Renal pelvis (tissue), 12 donors: ENCODE results near the gene OR4Q3. TPM values are rescaled to one million over a fixed set of nuclear protein-coding genes. Genes with fewer than 3 reads are reported as not detected.
"Not testable (repeated sequence)": the region's sequence is repeated elsewhere in the genome, so short reads cannot be mapped to it uniquely, and the experiment has no call there.

Source experiments
- DNase-seq: peaks from one replicate; pipeline ENCODE4 v3.0.0-alpha.2; 2013
- long read RNA-seq, 16 experiments: transcript quantifications; one replicate each; lab custom pipeline, GENCODE V29; 2026
- polyA plus RNA-seq, 3 donors: library from polyadenylated mRNA; unstranded; fragments of 120-200 nt; gene quantifications; one replicate each; pipeline ENCODE4 v1.2.1, GENCODE V29; 2013; ENCODE audit not compliant: insufficient read length in 3 of 3

The OR4Q3 gene
- not detected for polyA plus RNA-seq
- long read RNA-seq, donor 1, partial matches to known transcripts: 0 of 1 reads
- long read RNA-seq, donor 1, other reads (novel, unspliced or antisense): 0 of 1 reads
- long read RNA-seq, donor 2: 0 reads
- long read RNA-seq, donor 3: 0 reads
- long read RNA-seq, donor 4: 0 reads
- long read RNA-seq, donor 5, partial matches to known transcripts: 0 of 1 reads
- long read RNA-seq, donor 5, other reads (novel, unspliced or antisense): 0 of 1 reads
- long read RNA-seq, donor 6: 0 reads
- long read RNA-seq, donor 7: 0 reads
- long read RNA-seq, donor 8: 0 reads
- long read RNA-seq, donor 9: 0 reads
- long read RNA-seq, donor 10: 0 reads
- long read RNA-seq, donor 11: 0 reads
- long read RNA-seq, donor 12: 0 reads
- long read RNA-seq, donor 13: 0 reads
- long read RNA-seq, donor 14: 0 reads
- long read RNA-seq, donor 15: 0 reads
- long read RNA-seq, donor 16: 0 reads

- no peak for DNase-seq
Measured at GRCh38 chr14:19743256-19743655, at the start of gene OR4Q3. OR4Q3 (plus strand) TSS chr14:19743571.

GRCh38 chr14:19729359-19729758 lies 14.0 kb upstream of the OR4Q3 start:
- no peak for DNase-seq

DNA sequence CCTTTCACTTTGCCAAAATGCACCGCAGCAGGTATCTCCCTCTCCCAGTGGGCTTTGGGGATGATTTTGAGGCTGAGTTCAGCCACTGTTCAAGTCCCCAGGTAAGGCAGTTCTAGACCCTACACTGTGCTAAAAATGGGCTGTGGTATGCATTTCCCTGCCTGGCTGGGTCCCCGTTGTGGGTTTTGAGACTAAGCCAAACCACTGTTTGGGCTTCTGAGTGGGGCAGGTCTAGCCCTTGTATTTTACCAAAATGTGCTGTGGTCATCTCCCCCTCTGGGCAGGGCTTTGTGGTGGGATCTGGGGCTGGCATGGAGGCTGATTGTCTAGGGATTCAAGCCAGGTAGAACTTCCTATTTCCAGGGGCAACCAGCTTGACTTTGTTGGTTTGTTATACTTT lies 13.6 kb upstream of the OR4Q3 start:
- no peak for DNase-seq

GRCh38 chr14:19733893-19734292 lies 9.5 kb upstream of the OR4Q3 start:
- not testable (repeated sequence) for DNase-seq

- not testable (repeated sequence) for DNase-seq
Measured at GRCh38 chr14:19752316-19752715, 8.9 kb downstream of the OR4Q3 start.

- no peak for DNase-seq
Measured at GRCh38 chr14:19754172-19754571, 10.8 kb downstream of the OR4Q3 start.

GRCh38 chr14:19771491-19771890 lies 28.1 kb downstream of the OR4Q3 start:
- DNase-seq: not testable (repeated sequence)

GRCh38 chr14:19771895-19772430 lies 28.6 kb downstream of the OR4Q3 start:
- no peak for DNase-seq

DNA sequence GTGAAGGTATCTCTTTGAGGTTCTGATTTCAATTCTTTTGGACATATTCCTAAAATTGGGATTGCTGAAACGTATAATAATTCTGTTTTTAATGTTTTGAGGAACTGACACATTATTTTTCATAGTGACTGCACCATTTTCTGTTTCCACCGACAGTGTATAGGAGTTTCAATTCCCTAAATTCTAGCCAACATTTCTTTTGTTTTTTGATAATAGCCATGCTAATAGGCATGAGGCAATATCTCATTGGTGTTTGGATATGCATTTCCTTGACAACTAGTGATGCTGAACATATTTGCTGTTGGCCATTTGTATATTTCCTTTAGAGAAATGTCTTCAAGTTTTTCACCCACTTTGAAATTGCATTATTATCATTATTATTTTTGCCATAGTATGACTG lies 29.1 kb downstream of the OR4Q3 start:
- DNase-seq: not testable (repeated sequence)

- DNase-seq: not testable (repeated sequence)
Measured at GRCh38 chr14:19773204-19773603, 29.8 kb downstream of the OR4Q3 start, which contains the start of gene OR4M1. OR4M1 (plus strand) TSS chr14:19773504; CDS start chr14:19780323, 6,819 bp downstream.

GRCh38 chr14:19775587-19775986 lies 32.2 kb downstream of the OR4Q3 start:
- no peak for DNase-seq

- DNase-seq: not testable (repeated sequence)
Measured at GRCh38 chr14:19785848-19786247, 42.5 kb downstream of the OR4Q3 start.

GRCh38 chr14:19787318-19787717 lies 43.9 kb downstream of the OR4Q3 start:
- not testable (repeated sequence) for DNase-seq

GRCh38 chr14:19788150-19788549 lies 44.8 kb downstream of the OR4Q3 start:
- not testable (repeated sequence) for DNase-seq

DNA sequence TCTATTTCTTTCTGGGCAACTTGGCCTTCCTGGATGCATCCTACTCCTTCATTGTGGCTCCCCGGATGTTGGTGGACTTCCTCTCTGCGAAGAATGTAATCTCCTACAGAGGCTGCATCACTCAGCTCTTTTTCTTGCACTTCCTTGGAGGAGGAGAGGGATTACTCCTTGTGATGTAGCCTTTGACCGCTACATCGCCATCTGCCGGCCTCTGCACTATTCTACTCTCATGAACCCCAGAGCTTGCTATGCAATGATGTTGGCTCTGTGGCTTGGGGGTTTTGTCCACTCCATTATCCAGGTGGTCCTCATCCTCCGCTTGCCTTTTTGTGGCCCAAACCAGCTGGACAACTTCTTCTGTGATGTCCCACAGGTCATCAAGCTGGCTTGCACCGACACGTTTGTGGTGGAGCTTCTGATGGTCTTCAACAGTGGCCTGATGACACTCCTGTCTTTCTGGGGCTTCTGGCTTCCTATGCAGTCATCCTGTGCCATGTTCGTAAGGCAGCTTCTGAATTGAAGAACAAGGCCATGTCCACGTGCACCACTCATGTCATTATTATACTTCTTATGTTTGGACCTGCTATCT lies 53.2 kb downstream of the OR4Q3 start:
- DNase-seq: not testable (repeated sequence)

Other genes starting within 250 kb of the OR4Q3 start
- gene OR11H2, start 29.7 kb upstream of the OR4Q3 start, polyA plus RNA-seq: not detected
- gene OR4M1, start 29.9 kb downstream of the OR4Q3 start, polyA plus RNA-seq: not detected
- not detected for gene OR4N2, start 60.2 kb downstream of the OR4Q3 start, polyA plus RNA-seq
- not detected for gene OR4K2, start 131.6 kb downstream of the OR4Q3 start, polyA plus RNA-seq
- gene OR4K5, start 177.0 kb downstream of the OR4Q3 start, polyA plus RNA-seq: not detected
- gene OR4K1, start 187.3 kb downstream of the OR4Q3 start, polyA plus RNA-seq: not detected
- gene OR4K15, start 232.0 kb downstream of the OR4Q3 start, polyA plus RNA-seq: not detected